Amygdala (tissue), 56 donors: ENCODE measurements around the gene GIPC2.
"Not testable (repeated sequence)": the region's sequence is repeated elsewhere in the genome, so short reads cannot be mapped to it uniquely, and the experiment has no call there.

Experiments used
- DNase-seq, 56 donors: peaks; one replicate each; lab custom pipeline; 2025; lab: John Stamatoyannopoulos, UW

GIPC2 gene

GRCh38 chr1:78045926-78046778 lies at the start of gene GIPC2:
Gene GIPC2 (plus strand): TSS chr1:78045966. CDS start chr1:78046095, 129 bp downstream.
- DNase-seq, result peak in 6 of 56 donors; percentile 4 to 10 (median 8)

- no peak for DNase-seq
These were observed 49.0 kb upstream of the GIPC2 start for GRCh38 chr1:77996734-77997133.

- DNase-seq, result not testable (repeated sequence)
These were observed 45.2 kb upstream of the GIPC2 start for GRCh38 chr1:78000536-78000935.

GRCh38 chr1:78003070-78003746 lies 42.6 kb upstream of the GIPC2 start:
- no peak for DNase-seq

- peak in 22 of 56 donors; percentile 2 to 47 (median 10) for DNase-seq
These were observed 41.7 kb upstream of the GIPC2 start for GRCh38 chr1:78003882-78004718.

GRCh38 chr1:78004719-78005447 lies 40.9 kb upstream of the GIPC2 start, which contains the start of gene DNAJB4:
Gene DNAJB4 (plus strand): TSS chr1:78004939. CDS start chr1:78005111, 172 bp downstream.
- peak in 44 of 56 donors; percentile 4 to 87 (median 52) for DNase-seq

- DNase-seq, result no peak
These were observed 40.4 kb upstream of the GIPC2 start for GRCh38 chr1:78005448-78005722.

GRCh38 chr1:78005755-78006154 lies 40.0 kb upstream of the GIPC2 start:
- peak in 2 of 56 donors; percentile 8 to 15 for DNase-seq

- DNase-seq, result no peak
These were observed 39.2 kb upstream of the GIPC2 start for GRCh38 chr1:78006521-78006920.

- DNase-seq, result no peak
These were observed 38.0 kb upstream of the GIPC2 start for GRCh38 chr1:78007677-78008341.

- no peak for DNase-seq
These were observed 36.5 kb upstream of the GIPC2 start for GRCh38 chr1:78009276-78009675.

GRCh38 chr1:78009836-78010235 lies 35.9 kb upstream of the GIPC2 start:
- DNase-seq, result no peak

- DNase-seq, result no peak
These were observed 34.7 kb upstream of the GIPC2 start for GRCh38 chr1:78011050-78011449.

- no peak for DNase-seq
These were observed 30.6 kb upstream of the GIPC2 start for GRCh38 chr1:78015148-78015547.

- DNase-seq, result no peak
These were observed 26.7 kb upstream of the GIPC2 start for GRCh38 chr1:78019024-78019423.

- DNase-seq, result not testable (repeated sequence)
These were observed 24.6 kb upstream of the GIPC2 start for GRCh38 chr1:78021134-78021533.

GRCh38 chr1:78029793-78030192 lies 16.0 kb upstream of the GIPC2 start:
- DNase-seq, result no peak

- peak in 2 of 56 donors; percentile 12 to 17 for DNase-seq
These were observed 12.6 kb upstream of the GIPC2 start for GRCh38 chr1:78032996-78033796.

- DNase-seq, result no peak
These were observed 12.0 kb upstream of the GIPC2 start for GRCh38 chr1:78033797-78034172.
